GM21367 (cell line): ENCODE data around the gene KCNC1.

Experiments
- ATAC-seq: cut with Tn5 transposase; IDR thresholded peaks from one replicate; pipeline ENCODE4 v1.9.1; 2021; ENCODE audit not compliant: unreplicated experiment

Gene KCNC1

GRCh38 chr11:17772704-17773600 is 38.4 kb downstream of the KCNC1 start:
- ATAC-seq = no peak

- ATAC-seq = no peak
These were observed 39.1 kb downstream of the KCNC1 start for GRCh38 chr11:17773674-17774073.

GRCh38 chr11:17774232-17775034 is 39.9 kb downstream of the KCNC1 start:
- no peak for ATAC-seq

- no peak for ATAC-seq
These were observed 40.4 kb downstream of the KCNC1 start for GRCh38 chr11:17775035-17775348.

GRCh38 chr11:17775507-17776211 is 41.1 kb downstream of the KCNC1 start:
- no peak for ATAC-seq

GRCh38 chr11:17776212-17776875 is 41.8 kb downstream of the KCNC1 start:
- ATAC-seq = no peak

GRCh38 chr11:17777086-17777737 is 42.6 kb downstream of the KCNC1 start:
- no peak for ATAC-seq

- no peak for ATAC-seq
These were observed 43.1 kb downstream of the KCNC1 start for GRCh38 chr11:17777738-17778091.

- ATAC-seq = no peak
These were observed 43.8 kb downstream of the KCNC1 start for GRCh38 chr11:17778352-17778751.

- ATAC-seq = no peak
These were observed 44.6 kb downstream of the KCNC1 start for GRCh38 chr11:17778956-17779860.

- no peak for ATAC-seq
These were observed 45.4 kb downstream of the KCNC1 start for GRCh38 chr11:17779861-17780594.

- no peak for ATAC-seq
These were observed 46.1 kb downstream of the KCNC1 start for GRCh38 chr11:17780668-17781067.

GRCh38 chr11:17781221-17781620 is 46.6 kb downstream of the KCNC1 start:
- ATAC-seq = no peak

GRCh38 chr11:17781626-17782025 is 47.0 kb downstream of the KCNC1 start:
- no peak for ATAC-seq

GRCh38 chr11:17782145-17782544 is 47.6 kb downstream of the KCNC1 start:
- no peak for ATAC-seq

- no peak for ATAC-seq
These were observed 48.2 kb downstream of the KCNC1 start for GRCh38 chr11:17782603-17783337.

GRCh38 chr11:17783878-17784277 is 49.3 kb downstream of the KCNC1 start:
- ATAC-seq = no peak

- ATAC-seq = no peak
These were observed 52.4 kb downstream of the KCNC1 start for GRCh38 chr11:17786824-17787525.
